ENCODE data around the gene CHST8.

DNA sequence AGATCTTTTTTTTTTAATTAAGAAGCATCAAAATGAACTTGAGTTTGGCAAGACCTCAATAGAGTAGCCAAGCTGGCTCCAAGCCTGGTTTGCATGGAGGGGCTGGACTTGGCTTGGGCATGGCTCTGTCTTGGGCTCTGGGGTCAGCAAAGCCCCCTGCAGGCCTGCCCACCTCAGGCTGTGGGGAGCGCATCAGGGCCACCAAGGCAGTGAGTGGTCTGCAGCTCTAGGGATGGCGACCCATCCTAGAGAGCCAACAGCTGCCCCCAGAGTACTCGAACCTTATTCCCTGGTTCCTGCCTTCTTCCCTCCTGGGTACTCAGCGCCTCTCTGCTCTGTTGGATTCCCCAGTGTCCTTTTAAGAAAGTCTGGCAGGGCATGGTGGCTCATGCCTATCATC is 5.4 kb upstream of the CHST8 start:
- TF ChIP-seq, protein P1, sequence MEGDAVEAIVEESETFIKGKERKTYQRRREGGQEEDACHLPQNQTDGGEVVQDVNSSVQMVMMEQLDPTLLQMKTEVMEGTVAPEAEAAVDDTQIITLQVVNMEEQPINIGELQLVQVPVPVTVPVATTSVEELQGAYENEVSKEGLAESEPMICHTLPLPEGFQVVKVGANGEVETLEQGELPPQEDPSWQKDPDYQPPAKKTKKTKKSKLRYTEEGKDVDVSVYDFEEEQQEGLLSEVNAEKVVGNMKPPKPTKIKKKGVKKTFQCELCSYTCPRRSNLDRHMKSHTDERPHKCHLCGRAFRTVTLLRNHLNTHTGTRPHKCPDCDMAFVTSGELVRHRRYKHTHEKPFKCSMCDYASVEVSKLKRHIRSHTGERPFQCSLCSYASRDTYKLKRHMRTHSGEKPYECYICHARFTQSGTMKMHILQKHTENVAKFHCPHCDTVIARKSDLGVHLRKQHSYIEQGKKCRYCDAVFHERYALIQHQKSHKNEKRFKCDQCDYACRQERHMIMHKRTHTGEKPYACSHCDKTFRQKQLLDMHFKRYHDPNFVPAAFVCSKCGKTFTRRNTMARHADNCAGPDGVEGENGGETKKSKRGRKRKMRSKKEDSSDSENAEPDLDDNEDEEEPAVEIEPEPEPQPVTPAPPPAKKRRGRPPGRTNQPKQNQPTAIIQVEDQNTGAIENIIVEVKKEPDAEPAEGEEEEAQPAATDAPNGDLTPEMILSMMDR (IDR thresholded peaks at IDR 0.05), result no peak
- no peak for TF ChIP-seq POLR2A (IDR thresholded peaks at IDR 0.05)
